Stimulated activated naive CD8-positive, alpha-beta T cell treated with anti-CD3 and anti-CD28 coated beads, Interleukin-15, amount 100 ng/mL, for 72 hours (primary cell): ENCODE results near the gene CSTA.

Experiments used
- ATAC-seq: fragments of 150-1000 bp; cut with Tn5 transposase; 2 replicates; pipeline ENCODE4 v1.10.0; 2021; ENCODE audit warnings: mild to moderate bottlenecking, moderate library complexity
- DNase-seq, 2 donors: peaks; one replicate each; pipeline ENCODE4 v3.0.0; 2021 to 2022
- H3K27ac Mint-ChIP-seq, 2 donors: one replicate each; pipeline ENCODE4 v1.8.0; 2022; ENCODE audit warnings: mild to moderate bottlenecking in 2 of 2, mixed read lengths in 2 of 2, moderate library complexity in 2 of 2
- H3K27me3 Mint-ChIP-seq: one replicate; pipeline ENCODE4 v1.8.0; 2022; ENCODE audit warnings: mixed read lengths
- H3K4me1 Mint-ChIP-seq: one replicate; pipeline ENCODE4 v1.8.0; 2022; ENCODE audit warnings: mild to moderate bottlenecking, mixed read lengths
- H3K4me3 Mint-ChIP-seq, 2 donors: one replicate each; pipeline ENCODE4 v1.8.0; 2022; ENCODE audit warnings: mild to moderate bottlenecking in 2 of 2, mixed read lengths in 2 of 2, moderate library complexity in 1 of 2
- H3K9me3 Mint-ChIP-seq, 2 donors: one replicate each; pipeline ENCODE4 v1.8.0; 2022; ENCODE audit warnings: mixed read lengths in 2 of 2

The CSTA gene

GRCh38 chr3:122383771-122384697 is 59.0 kb downstream of the CSTA start, which contains the start of gene FAM162A:
Gene FAM162A, plus strand, starts transcription at chr3:122384182. Its CDS starts 84 bp downstream, at chr3:122384266.
- H3K4me3 Mint-ChIP-seq, result peak within 1 kb of the TSS; percentile 91 to 94
- H3K9me3 Mint-ChIP-seq, result no peaks in the 10 kb centered on the region
- DNase-seq (peak; percentile 95), ATAC-seq (peak; percentile 98)
- peak within 1 kb of the TSS; percentile 91 to 95 for H3K27ac Mint-ChIP-seq
- no peaks in the 10 kb centered on the region for H3K27me3 Mint-ChIP-seq
- H3K4me1 Mint-ChIP-seq, result peaks cover 73% of the 10 kb centered on the region

- peaks cover 40% of the 10 kb centered on the region for H3K4me1 Mint-ChIP-seq
- peak overlapping the region in 1 of 2 donors; percentile 1 for H3K27ac Mint-ChIP-seq
- DNase-seq (no peak), ATAC-seq (no peak)
- no peaks in the 10 kb centered on the region for H3K9me3 Mint-ChIP-seq
- H3K27me3 Mint-ChIP-seq, result no peaks in the 10 kb centered on the region
- no peak overlapping the region for H3K4me3 Mint-ChIP-seq
Observed at GRCh38 chr3:122387709-122388108, 62.7 kb downstream of the CSTA start.

- H3K27me3 Mint-ChIP-seq, result no peaks in the 10 kb centered on the region
- peaks cover 45% of the 10 kb centered on the region for H3K4me1 Mint-ChIP-seq
- no peak overlapping the region for H3K4me3 Mint-ChIP-seq
Observed at GRCh38 chr3:122389197-122389596, 64.1 kb downstream of the CSTA start.

GRCh38 chr3:122389892-122390291 is 64.8 kb downstream of the CSTA start:
- Mint-ChIP-seq H3K9me3 (no peaks in the 10 kb centered on the region), H3K27ac (no peak overlapping the region), H3K4me1 (peaks cover 46% of the 10 kb centered on the region), H3K4me3 (no peak overlapping the region), H3K27me3 (no peaks in the 10 kb centered on the region)
- ATAC-seq (no peak), DNase-seq (no peak)

More at GRCh38 chr3:122389197-122389596, 64.1 kb downstream of the CSTA start:
- H3K27ac Mint-ChIP-seq, result peak overlapping the region in 1 of 2 donors; percentile 22
- no peaks in the 10 kb centered on the region for H3K9me3 Mint-ChIP-seq
- ATAC-seq (no peak), DNase-seq (no peak)

GRCh38 chr3:122390665-122391064 is 65.6 kb downstream of the CSTA start:
- no peak overlapping the region for H3K4me3 Mint-ChIP-seq
- no peaks in the 10 kb centered on the region for H3K9me3 Mint-ChIP-seq
- ATAC-seq (no peak), DNase-seq (no peak)
- no peaks in the 10 kb centered on the region for H3K27me3 Mint-ChIP-seq
- peaks cover 52% of the 10 kb centered on the region for H3K4me1 Mint-ChIP-seq
- H3K27ac Mint-ChIP-seq, result no peak overlapping the region
